Panc1 (cell line): ENCODE data around the gene SAMD4A.

Source experiments
- CTCF ChIP-seq: fragments of 450-650 bp; IDR thresholded peaks from 2 replicates; pipeline ENCODE4 v1.5.1; 2017; ENCODE audit warnings: mild to moderate bottlenecking
- POLR2AphosphoS5 ChIP-seq: IDR thresholded peaks from 2 replicates; pipeline ENCODE4 v1.6.1; 2012; ENCODE audit warnings: mild to moderate bottlenecking, low read depth, low read length, moderate library complexity
- SIN3A ChIP-seq: IDR thresholded peaks from 2 replicates; pipeline ENCODE4 v1.6.1; 2012; ENCODE audit warnings: low read depth, mild to moderate bottlenecking, low read length, moderate library complexity, borderline replicate concordance; ENCODE audit not compliant: insufficient read depth
- TCF7L2 ChIP-seq: IDR thresholded peaks from 2 replicates; pipeline ENCODE4 v1.6.1; 2011; ENCODE audit warnings: mild to moderate bottlenecking, low read depth, low read length, inconsistent platforms

GRCh38 chr14:54556535-54556934 is 10.4 kb upstream of the SAMD4A start:
- TF ChIP-seq CTCF = no peak
- TF ChIP-seq POLR2AphosphoS5 = no peak
- no peak for TF ChIP-seq SIN3A
- no peak for TF ChIP-seq TCF7L2
